ENCODE results near the gene PFDN1.
A peak's percentile ranks its signal among the peaks of the same experiment; 100 is the strongest.
"Not testable (repeated sequence)": the region's sequence is repeated elsewhere in the genome, so short reads cannot be mapped to it uniquely, and the experiment has no call there.

PFDN1 gene

DNA sequence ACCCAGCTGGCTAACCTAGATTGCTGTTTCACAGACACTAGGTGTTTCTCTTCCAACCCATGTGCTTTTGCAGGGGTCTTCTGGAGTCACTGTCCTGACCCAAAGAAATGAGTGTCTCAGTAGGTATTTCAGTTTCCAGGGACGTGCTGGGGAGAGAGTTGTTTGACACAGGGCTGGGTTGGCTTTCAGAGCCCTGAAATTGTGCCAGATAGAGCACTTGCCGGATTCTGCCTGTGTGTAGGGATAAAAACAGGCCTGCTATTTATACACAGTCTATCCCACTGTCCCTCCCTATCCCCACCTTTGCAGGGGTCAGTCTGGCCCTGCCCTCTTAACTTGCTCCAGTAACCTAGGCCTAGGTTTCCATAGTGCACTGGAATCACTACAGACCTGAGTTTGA is 44.5 kb upstream of the PFDN1 start:
- Histone ChIP-seq H3K36me3 (ENCODE audit: control insufficient read depth, insufficient read depth, low read length) (no peaks in the 10 kb centered on the region), H3K4me1 (peaks cover 17% of the 10 kb centered on the region), H3K27ac (peak overlapping the region; percentile 61), H3K4me2 (ENCODE audit: low read length) (peak overlapping the region; percentile 75), H3K9ac (no peak overlapping the region), H3K79me2 (no peaks in the 10 kb centered on the region), H3K9me3 (ENCODE audit: control insufficient read depth, low read length) (no peaks in the 10 kb centered on the region), H2AFZ (peak overlapping the region; percentile 91), H3K4me3 (ENCODE audit: low read depth, low read length) (no peak overlapping the region), H3K27me3 (ENCODE audit: control insufficient read depth, insufficient read depth, low read length) (no peaks in the 10 kb centered on the region)
- TF ChIP-seq, protein P1, sequence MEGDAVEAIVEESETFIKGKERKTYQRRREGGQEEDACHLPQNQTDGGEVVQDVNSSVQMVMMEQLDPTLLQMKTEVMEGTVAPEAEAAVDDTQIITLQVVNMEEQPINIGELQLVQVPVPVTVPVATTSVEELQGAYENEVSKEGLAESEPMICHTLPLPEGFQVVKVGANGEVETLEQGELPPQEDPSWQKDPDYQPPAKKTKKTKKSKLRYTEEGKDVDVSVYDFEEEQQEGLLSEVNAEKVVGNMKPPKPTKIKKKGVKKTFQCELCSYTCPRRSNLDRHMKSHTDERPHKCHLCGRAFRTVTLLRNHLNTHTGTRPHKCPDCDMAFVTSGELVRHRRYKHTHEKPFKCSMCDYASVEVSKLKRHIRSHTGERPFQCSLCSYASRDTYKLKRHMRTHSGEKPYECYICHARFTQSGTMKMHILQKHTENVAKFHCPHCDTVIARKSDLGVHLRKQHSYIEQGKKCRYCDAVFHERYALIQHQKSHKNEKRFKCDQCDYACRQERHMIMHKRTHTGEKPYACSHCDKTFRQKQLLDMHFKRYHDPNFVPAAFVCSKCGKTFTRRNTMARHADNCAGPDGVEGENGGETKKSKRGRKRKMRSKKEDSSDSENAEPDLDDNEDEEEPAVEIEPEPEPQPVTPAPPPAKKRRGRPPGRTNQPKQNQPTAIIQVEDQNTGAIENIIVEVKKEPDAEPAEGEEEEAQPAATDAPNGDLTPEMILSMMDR (IDR thresholded peaks at IDR 0.05) = no peak

DNA sequence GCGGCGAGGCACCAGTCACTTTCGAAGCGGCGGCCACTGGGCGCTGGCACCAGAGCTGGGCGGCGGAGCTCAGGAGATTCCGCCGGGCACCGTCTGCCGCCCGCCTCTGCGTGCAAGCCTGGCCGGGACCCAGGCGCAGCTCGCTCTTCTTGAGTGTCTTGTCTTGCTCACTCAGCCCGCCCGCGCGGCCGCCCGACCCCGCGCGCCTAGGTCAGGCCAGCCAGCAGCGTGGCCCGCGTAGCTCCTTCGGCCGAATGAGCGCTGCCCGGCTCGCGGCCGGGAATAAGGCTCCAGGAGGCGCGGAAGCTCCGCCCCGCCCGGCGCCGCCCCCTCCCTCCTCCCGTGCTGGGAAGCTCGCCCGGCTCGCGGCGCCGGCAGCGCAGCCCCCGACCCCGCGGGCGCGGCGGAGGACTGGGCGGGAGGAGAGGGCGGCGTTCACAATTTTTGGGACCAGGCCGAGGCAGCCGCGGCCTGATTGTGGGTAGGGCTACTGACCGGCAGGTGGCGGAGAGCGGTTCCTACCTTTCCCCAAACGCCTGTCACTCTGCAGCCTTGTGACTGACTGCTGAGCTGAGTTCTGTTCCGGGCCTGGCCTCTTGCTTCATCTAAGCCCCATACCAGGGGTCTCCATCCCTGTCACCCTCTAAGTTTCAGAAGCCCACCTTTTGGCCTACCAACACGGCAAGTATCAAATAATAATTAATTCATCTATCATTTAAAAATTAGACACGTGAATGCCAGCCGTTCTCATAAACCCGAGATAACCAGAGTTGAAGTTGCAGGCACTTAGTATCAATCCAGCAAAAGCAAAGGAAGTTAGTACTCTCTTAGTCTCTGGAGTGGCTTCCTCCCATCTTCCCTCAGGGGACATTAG is 43.7 kb upstream of the PFDN1 start, which contains the start of gene HBEGF:
HBEGF (minus strand) TSS at position 256 of the 874 bp plus-strand sequence. CDS start 275 bp downstream, outside the sequence.
- Histone ChIP-seq H2AFZ (peak within 1 kb of the TSS; percentile 91), H3K27ac (peak within 1 kb of the TSS; percentile 74), H3K36me3 (ENCODE audit: control insufficient read depth, insufficient read depth, low read length) (no peaks in the 10 kb centered on the region), H3K4me1 (peaks cover 17% of the 10 kb centered on the region), H3K4me3 (ENCODE audit: low read depth, low read length) (peak within 1 kb of the TSS; percentile 58), H3K9ac (no peak within 1 kb of the TSS), H3K9me3 (ENCODE audit: control insufficient read depth, low read length) (no peaks in the 10 kb centered on the region), H3K27me3 (ENCODE audit: control insufficient read depth, insufficient read depth, low read length) (no peaks in the 10 kb centered on the region), H3K79me2 (no peaks in the 10 kb centered on the region), H3K4me2 (ENCODE audit: low read length) (peak within 1 kb of the TSS; percentile 75)
- TF ChIP-seq, protein P1 (IDR thresholded peaks at IDR 0.05) = peak; percentile 66

DNA sequence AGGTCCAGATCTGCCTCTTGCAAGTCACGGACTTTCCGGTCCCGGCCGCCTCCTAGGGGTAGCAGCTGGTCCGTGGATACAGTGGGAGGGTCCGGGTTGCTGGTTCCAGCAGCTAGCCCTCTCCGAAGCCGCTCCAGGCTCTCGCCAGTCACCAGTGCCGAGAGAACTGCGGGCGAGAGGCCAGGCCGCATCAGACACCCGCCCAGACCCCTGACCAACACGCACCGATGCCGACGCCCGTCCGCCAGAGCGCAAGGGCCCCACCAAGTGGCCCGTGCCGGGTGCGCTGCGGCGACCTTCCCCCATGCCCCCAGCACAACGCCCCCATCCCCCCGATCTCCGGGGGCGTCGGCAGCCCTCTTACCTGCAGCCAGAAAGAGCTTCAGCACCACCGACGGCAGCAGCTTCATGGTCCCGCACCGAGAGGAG is 43.0 kb upstream of the PFDN1 start:
- Histone ChIP-seq H3K36me3 (ENCODE audit: control insufficient read depth, insufficient read depth, low read length) (no peaks in the 10 kb centered on the region), H3K9me3 (ENCODE audit: control insufficient read depth, low read length) (no peaks in the 10 kb centered on the region), H2AFZ (peak overlapping the region; percentile 91), H3K4me1 (peaks cover 17% of the 10 kb centered on the region), H3K4me3 (ENCODE audit: low read depth, low read length) (peak overlapping the region; percentile 58), H3K79me2 (no peaks in the 10 kb centered on the region), H3K27me3 (ENCODE audit: control insufficient read depth, insufficient read depth, low read length) (no peaks in the 10 kb centered on the region), H3K4me2 (ENCODE audit: low read length) (peak overlapping the region; percentile 75), H3K9ac (no peak overlapping the region), H3K27ac (peak overlapping the region; percentile 74)
- TF ChIP-seq, protein P1 (IDR thresholded peaks at IDR 0.05) = peak; percentile 27

DNA sequence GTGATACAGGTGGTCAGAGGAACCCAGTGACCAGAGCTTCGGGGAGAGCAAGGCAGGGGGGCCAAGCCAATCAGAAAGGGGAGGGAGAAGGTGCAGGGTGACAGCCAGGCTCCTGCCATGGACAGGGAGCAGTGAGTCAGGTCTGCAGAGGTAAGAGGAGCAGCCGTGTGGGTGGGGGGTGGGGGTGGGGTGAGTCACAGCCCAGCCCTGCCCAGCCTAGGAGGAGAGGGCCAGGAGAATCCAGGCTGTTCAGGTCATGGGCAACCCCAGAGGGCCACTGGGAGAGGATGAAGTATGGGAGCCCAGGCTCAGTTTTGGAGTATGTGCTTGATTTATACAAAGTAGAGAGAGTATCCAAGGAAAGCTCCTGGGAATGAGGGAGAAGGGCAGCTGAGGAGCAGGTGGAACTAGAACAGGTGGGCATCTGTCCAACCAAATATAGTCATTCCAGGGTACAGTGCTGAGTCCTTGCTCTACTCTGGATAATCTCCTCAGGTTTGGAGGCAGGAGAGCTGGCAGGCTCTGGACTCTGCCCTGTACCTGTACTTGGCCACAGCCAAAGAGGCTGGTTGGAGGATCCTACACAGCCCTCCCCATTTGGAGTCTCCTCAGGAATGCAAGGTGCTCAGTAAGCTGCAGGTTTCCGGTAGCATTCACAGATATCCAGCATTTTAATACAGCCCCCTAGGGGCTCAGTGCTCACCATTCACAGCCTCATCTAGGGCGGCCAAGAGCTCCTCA is 42.0 kb upstream of the PFDN1 start:
- Histone ChIP-seq H3K36me3 (ENCODE audit: control insufficient read depth, insufficient read depth, low read length) (no peaks in the 10 kb centered on the region), H3K9me3 (ENCODE audit: control insufficient read depth, low read length) (no peaks in the 10 kb centered on the region), H3K4me3 (ENCODE audit: low read depth, low read length) (peak overlapping the region; percentile 58), H3K4me2 (ENCODE audit: low read length) (no peak overlapping the region), H3K27ac (no peak overlapping the region), H3K4me1 (peaks cover 17% of the 10 kb centered on the region), H3K9ac (no peak overlapping the region), H3K27me3 (ENCODE audit: control insufficient read depth, insufficient read depth, low read length) (no peaks in the 10 kb centered on the region), H2AFZ (peak overlapping the region; percentile 91), H3K79me2 (no peaks in the 10 kb centered on the region)
- TF ChIP-seq, protein P1 (IDR thresholded peaks at IDR 0.05) = no peak

DNA sequence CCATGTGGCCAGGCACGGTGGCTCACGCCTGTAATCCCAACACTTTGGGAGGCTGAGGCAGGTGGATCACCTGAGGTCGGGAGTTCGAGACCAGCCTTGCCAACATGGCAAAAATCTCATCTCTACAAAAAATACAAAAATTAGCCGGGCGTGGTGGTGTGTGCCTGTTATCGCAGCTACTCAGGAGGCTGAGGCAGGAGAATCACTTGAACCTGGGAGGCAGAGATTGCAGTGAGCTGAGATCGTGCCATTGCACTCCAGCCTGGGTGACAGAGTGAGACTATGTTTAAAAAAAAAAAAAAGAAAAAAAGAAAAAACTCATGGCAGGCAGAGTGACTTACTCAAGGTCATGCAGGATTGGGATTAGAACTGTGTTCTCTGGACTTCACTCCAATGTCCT is 40.9 kb upstream of the PFDN1 start:
- not testable (repeated sequence) for H3K9ac ChIP-seq; H2AFZ ChIP-seq; H3K27ac ChIP-seq; H3K4me2 ChIP-seq (ENCODE audit: low read length); H3K9me3 ChIP-seq (ENCODE audit: control insufficient read depth, low read length); H3K4me3 ChIP-seq (ENCODE audit: low read depth, low read length); H3K27me3 ChIP-seq (ENCODE audit: control insufficient read depth, insufficient read depth, low read length); H3K36me3 ChIP-seq (ENCODE audit: control insufficient read depth, insufficient read depth, low read length); H3K79me2 ChIP-seq
- H3K4me1 ChIP-seq = peaks cover 17% of the 10 kb centered on the region

All from parathyroid adenoma (tissue), 2 donors.